GM19238 (cell line): ENCODE results near the gene DUS3L.
"Not testable (repeated sequence)": the region's sequence is repeated elsewhere in the genome, so short reads cannot be mapped to it uniquely, and the experiment has no call there.

ENCODE experiments used
- DNase-seq: peaks from one replicate; pipeline ENCODE4 v3.0.0; 2011; ENCODE audit warnings: low spot score; ENCODE audit not compliant: insufficient read length

Gene DUS3L

GRCh38 chr19:5774921-5775320, 16.0 kb downstream of the DUS3L start:
- DNase-seq = no peak

GRCh38 chr19:5773276-5773675, 17.7 kb downstream of the DUS3L start:
- DNase-seq = no peak

- no peak for DNase-seq
These were observed 18.5 kb downstream of the DUS3L start for GRCh38 chr19:5772416-5772815.

- DNase-seq = no peak
These were observed 23.0 kb downstream of the DUS3L start for GRCh38 chr19:5767949-5768348.

GRCh38 chr19:5765220-5765619, 25.7 kb downstream of the DUS3L start:
- DNase-seq = no peak

GRCh38 chr19:5762608-5763217, 28.2 kb downstream of the DUS3L start:
- DNase-seq = no peak

GRCh38 chr19:5753743-5754142, 37.2 kb downstream of the DUS3L start:
- DNase-seq = no peak

GRCh38 chr19:5751709-5752108, 39.3 kb downstream of the DUS3L start:
- no peak for DNase-seq

GRCh38 chr19:5749505-5749904, 41.5 kb downstream of the DUS3L start:
- DNase-seq = no peak

GRCh38 chr19:5748920-5749319, 42.0 kb downstream of the DUS3L start:
- not testable (repeated sequence) for DNase-seq

- not testable (repeated sequence) for DNase-seq
These were observed 46.0 kb downstream of the DUS3L start for GRCh38 chr19:5744999-5745398.

- DNase-seq = no peak
These were observed 47.3 kb downstream of the DUS3L start for GRCh38 chr19:5743630-5744029.

- DNase-seq = no peak
These were observed 48.9 kb downstream of the DUS3L start for GRCh38 chr19:5742051-5742450.

GRCh38 chr19:5738423-5738822, 52.5 kb downstream of the DUS3L start:
- no peak for DNase-seq
